ENCODE data around the gene OR10H1. TPM values are rescaled to one million over a fixed set of nuclear protein-coding genes. Genes with fewer than 3 reads are reported as not detected.

Gene OR10H1
- total RNA-seq, 2 experiments from 2014 or later: not detected

Other genes with a start within 250 kb of the OR10H1 start
- gene CYP4F8, start 200.4 kb downstream of the OR10H1 start, total RNA-seq: not detected
- not detected for gene CYP4F3, start 174.8 kb downstream of the OR10H1 start, total RNA-seq
- under 1 TPM in 1 of 2 experiments, not detected in 1; 0.41 TPM for gene CYP4F12, start 142.6 kb downstream of the OR10H1 start, total RNA-seq
- not detected for gene OR10H2, start 87.6 kb downstream of the OR10H1 start, total RNA-seq
- not detected for gene OR10H3, start 77.7 kb downstream of the OR10H1 start, total RNA-seq
- gene OR10H5, start 28.0 kb downstream of the OR10H1 start, total RNA-seq: not detected
- not detected for gene CYP4F2, start 82.4 kb upstream of the OR10H1 start, total RNA-seq
- not detected for gene CYP4F11, start 118.9 kb upstream of the OR10H1 start, total RNA-seq
- not detected for gene OR10H4, start 133.3 kb upstream of the OR10H1 start, total RNA-seq